Osteocyte (in vitro differentiated cells): Measurements from ENCODE around the gene KCNH1. TPM values are rescaled to one million over a fixed set of nuclear protein-coding genes. Genes with fewer than 3 reads are reported as not detected.

Source experiments
- DNase-seq: peaks from one replicate; pipeline ENCODE4 v3.0.0; 2021; ENCODE audit warnings: mixed read lengths; ENCODE audit not compliant: unreplicated experiment; ENCODE audit errors: extremely low spot score
- H3K27ac Mint-ChIP-seq: one replicate; pipeline ENCODE4 v1.8.0; 2021; ENCODE audit warnings: mild to moderate bottlenecking, mixed read lengths; ENCODE audit not compliant: unreplicated experiment
- H3K27me3 Mint-ChIP-seq: one replicate; pipeline ENCODE4 v1.8.0; 2021; ENCODE audit warnings: mixed read lengths; ENCODE audit not compliant: unreplicated experiment
- H3K36me3 Mint-ChIP-seq: one replicate; pipeline ENCODE4 v1.8.0; 2021; ENCODE audit warnings: mixed read lengths; ENCODE audit not compliant: unreplicated experiment
- H3K4me1 Mint-ChIP-seq: one replicate; pipeline ENCODE4 v1.8.0; 2021; ENCODE audit warnings: mixed read lengths; ENCODE audit not compliant: unreplicated experiment
- H3K4me3 Mint-ChIP-seq: one replicate; pipeline ENCODE4 v1.8.0; 2021; ENCODE audit warnings: mild to moderate bottlenecking, moderate library complexity, mixed read lengths; ENCODE audit not compliant: unreplicated experiment
- H3K9me3 Mint-ChIP-seq: one replicate; pipeline ENCODE4 v1.8.0; 2021; ENCODE audit warnings: mixed read lengths; ENCODE audit not compliant: unreplicated experiment
- total RNA-seq: library from RNA; stranded (reverse); gene quantifications from 2 replicates; pipeline ENCODE4 v1.2.1, GENCODE V29; 2021
- TF ChIP-seq, protein P1 (sequence below): fragments of 200-600 bp; sonication (generic); IDR thresholded peaks from 2 replicates; pipeline ENCODE4 v1.5.0; 2021; ENCODE audit warnings: antibody characterized with exemption, mild to moderate bottlenecking, moderate library complexity

KCNH1 gene
- total RNA-seq, 1 donor from 2014 or later: 7.3 TPM

GRCh38 chr1:210747890-210748289 is 386.1 kb downstream of the KCNH1 start:
- H3K36me3 Mint-ChIP-seq: peaks cover 2% of the 10 kb centered on the region
- no peaks in the 10 kb centered on the region for H3K9me3 Mint-ChIP-seq
- H3K27ac Mint-ChIP-seq: no peak overlapping the region
- no peak for DNase-seq
- TF ChIP-seq, protein P1, sequence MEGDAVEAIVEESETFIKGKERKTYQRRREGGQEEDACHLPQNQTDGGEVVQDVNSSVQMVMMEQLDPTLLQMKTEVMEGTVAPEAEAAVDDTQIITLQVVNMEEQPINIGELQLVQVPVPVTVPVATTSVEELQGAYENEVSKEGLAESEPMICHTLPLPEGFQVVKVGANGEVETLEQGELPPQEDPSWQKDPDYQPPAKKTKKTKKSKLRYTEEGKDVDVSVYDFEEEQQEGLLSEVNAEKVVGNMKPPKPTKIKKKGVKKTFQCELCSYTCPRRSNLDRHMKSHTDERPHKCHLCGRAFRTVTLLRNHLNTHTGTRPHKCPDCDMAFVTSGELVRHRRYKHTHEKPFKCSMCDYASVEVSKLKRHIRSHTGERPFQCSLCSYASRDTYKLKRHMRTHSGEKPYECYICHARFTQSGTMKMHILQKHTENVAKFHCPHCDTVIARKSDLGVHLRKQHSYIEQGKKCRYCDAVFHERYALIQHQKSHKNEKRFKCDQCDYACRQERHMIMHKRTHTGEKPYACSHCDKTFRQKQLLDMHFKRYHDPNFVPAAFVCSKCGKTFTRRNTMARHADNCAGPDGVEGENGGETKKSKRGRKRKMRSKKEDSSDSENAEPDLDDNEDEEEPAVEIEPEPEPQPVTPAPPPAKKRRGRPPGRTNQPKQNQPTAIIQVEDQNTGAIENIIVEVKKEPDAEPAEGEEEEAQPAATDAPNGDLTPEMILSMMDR: no peak
- H3K4me3 Mint-ChIP-seq: no peak overlapping the region
- no peaks in the 10 kb centered on the region for H3K27me3 Mint-ChIP-seq
- H3K4me1 Mint-ChIP-seq: no peaks in the 10 kb centered on the region

- DNase-seq: no peak
- TF ChIP-seq, protein P1: no peak
- no peak overlapping the region for H3K27ac Mint-ChIP-seq
- no peak overlapping the region for H3K4me3 Mint-ChIP-seq
- H3K4me1 Mint-ChIP-seq: no peaks in the 10 kb centered on the region
- H3K27me3 Mint-ChIP-seq: no peaks in the 10 kb centered on the region
- H3K36me3 Mint-ChIP-seq: peaks cover 2% of the 10 kb centered on the region
- H3K9me3 Mint-ChIP-seq: no peaks in the 10 kb centered on the region
These were observed 386.8 kb downstream of the KCNH1 start for GRCh38 chr1:210747112-210747511.

DNA sequence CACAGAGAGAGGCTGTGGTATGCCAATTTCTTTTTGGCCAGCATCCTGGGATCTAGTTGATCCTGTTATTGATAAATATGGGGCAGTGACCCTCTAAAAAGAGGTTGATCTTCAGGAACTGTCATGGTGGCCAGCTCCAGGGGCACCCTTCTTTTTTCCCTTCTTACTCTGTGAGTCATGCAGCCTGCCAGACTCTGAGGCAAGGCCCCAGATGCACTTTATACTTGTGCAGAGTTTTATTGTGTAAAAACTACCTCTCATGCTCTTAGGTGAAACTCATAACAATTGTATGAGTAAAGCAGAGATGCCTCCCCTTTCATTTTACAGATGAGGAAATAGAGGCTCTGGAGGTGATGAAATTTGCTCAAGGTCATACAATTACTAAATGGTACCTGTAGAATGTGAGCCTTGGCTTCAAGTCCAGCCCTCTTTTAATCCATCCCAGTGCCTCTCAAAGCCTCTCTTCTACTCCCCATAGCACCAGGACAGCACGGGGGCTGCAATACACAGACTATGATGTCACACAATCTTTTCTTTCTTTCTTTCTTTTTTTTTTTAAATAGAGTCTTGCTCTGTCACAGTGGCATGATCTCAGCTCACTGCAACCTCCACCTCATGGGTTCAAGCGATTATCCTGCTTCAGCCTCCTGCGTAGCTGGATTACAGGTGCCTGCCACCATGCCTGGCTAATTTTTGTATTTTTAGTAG is 387.8 kb downstream of the KCNH1 start:
- no peak overlapping the region for H3K4me3 Mint-ChIP-seq
- TF ChIP-seq, protein P1: no peak
- no peak for DNase-seq
- H3K9me3 Mint-ChIP-seq: no peaks in the 10 kb centered on the region
- H3K36me3 Mint-ChIP-seq: peaks cover 2% of the 10 kb centered on the region
- H3K27ac Mint-ChIP-seq: no peak overlapping the region
- no peaks in the 10 kb centered on the region for H3K27me3 Mint-ChIP-seq
- H3K4me1 Mint-ChIP-seq: no peaks in the 10 kb centered on the region

- Mint-ChIP-seq H3K36me3 (peaks cover 2% of the 10 kb centered on the region), H3K4me1 (no peaks in the 10 kb centered on the region), H3K27ac (no peak overlapping the region), H3K9me3 (no peaks in the 10 kb centered on the region), H3K4me3 (no peak overlapping the region), H3K27me3 (no peaks in the 10 kb centered on the region)
- DNase-seq: peak; percentile 23
- TF ChIP-seq, protein P1: no peak
These were observed 390.9 kb downstream of the KCNH1 start for GRCh38 chr1:210743038-210743437.

DNA sequence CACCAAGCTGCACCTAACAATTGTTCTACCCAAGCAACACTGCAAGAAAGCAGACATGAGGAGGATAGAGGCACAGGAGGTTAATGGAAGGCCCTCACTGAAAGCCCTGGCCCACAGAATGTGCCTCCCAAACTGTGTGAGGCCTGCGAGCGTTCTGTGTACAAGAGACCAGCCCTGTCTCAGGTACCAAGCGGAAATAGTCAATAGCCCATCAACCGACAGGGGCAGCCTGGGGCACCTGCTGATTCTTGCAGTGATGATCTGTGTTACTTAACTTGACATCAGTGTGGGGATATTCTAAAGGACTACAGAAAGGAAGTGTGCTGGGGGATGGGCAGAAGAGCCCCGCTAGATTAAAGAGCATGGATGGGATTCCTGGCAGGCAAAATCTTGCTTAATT is 392.4 kb downstream of the KCNH1 start:
- Mint-ChIP-seq H3K9me3 (no peaks in the 10 kb centered on the region), H3K27me3 (no peaks in the 10 kb centered on the region), H3K4me3 (no peak overlapping the region), H3K4me1 (no peaks in the 10 kb centered on the region), H3K36me3 (no peaks in the 10 kb centered on the region), H3K27ac (no peak overlapping the region)
- TF ChIP-seq, protein P1: no peak
- no peak for DNase-seq
